NCI-H1436 (cell line): ENCODE measurements around the gene ZAP70.
A peak's percentile ranks its signal among the peaks of the same experiment; 100 is the strongest.

Experiments
- DNase-seq: peaks from one replicate; lab custom pipeline; 2025; lab: John Stamatoyannopoulos, UW

Gene ZAP70

GRCh38 chr2:97734061-97735051 is 21.0 kb downstream of the ZAP70 start:
- no peak for DNase-seq

- DNase-seq: no peak
Measured at GRCh38 chr2:97735161-97735561, 21.8 kb downstream of the ZAP70 start.

- no peak for DNase-seq
Measured at GRCh38 chr2:97736185-97736584, 22.8 kb downstream of the ZAP70 start.

GRCh38 chr2:97736608-97737330 is 23.4 kb downstream of the ZAP70 start:
- DNase-seq: no peak

- DNase-seq: no peak
Measured at GRCh38 chr2:97737421-97738178, 24.2 kb downstream of the ZAP70 start.

GRCh38 chr2:97738179-97739019 is 25.0 kb downstream of the ZAP70 start:
- DNase-seq: no peak

- no peak for DNase-seq
Measured at GRCh38 chr2:97739020-97739892, 25.9 kb downstream of the ZAP70 start.

- no peak for DNase-seq
Measured at GRCh38 chr2:97739893-97740245, 26.5 kb downstream of the ZAP70 start.

GRCh38 chr2:97740590-97741182 is 27.3 kb downstream of the ZAP70 start:
- peak; percentile 83 for DNase-seq

- DNase-seq: no peak
Measured at GRCh38 chr2:97741251-97741650, 27.9 kb downstream of the ZAP70 start.

- no peak for DNase-seq
Measured at GRCh38 chr2:97741686-97742085, 28.3 kb downstream of the ZAP70 start.

GRCh38 chr2:97742381-97742847 is 29.0 kb downstream of the ZAP70 start:
- DNase-seq: no peak

GRCh38 chr2:97743913-97744312 is 30.5 kb downstream of the ZAP70 start:
- no peak for DNase-seq

- DNase-seq: no peak
Measured at GRCh38 chr2:97745474-97746174, 32.2 kb downstream of the ZAP70 start.

GRCh38 chr2:97747285-97747684 is 33.9 kb downstream of the ZAP70 start:
- DNase-seq: no peak

GRCh38 chr2:97747716-97748115 is 34.3 kb downstream of the ZAP70 start:
- DNase-seq: no peak

GRCh38 chr2:97749581-97749980 is 36.2 kb downstream of the ZAP70 start:
- DNase-seq: no peak

GRCh38 chr2:97750017-97750416 is 36.6 kb downstream of the ZAP70 start:
- no peak for DNase-seq

GRCh38 chr2:97751752-97752151 is 38.4 kb downstream of the ZAP70 start:
- DNase-seq: no peak
